DND-41 (cell line): Measurements from ENCODE around the gene WDR86.

Experiments
- ATAC-seq: fragments of 200-7000 bp; cut with Tn5 transposase; 3 replicates; pipeline ENCODE4 v1.9.1; 2021; ENCODE audit warnings: low read depth; ENCODE audit not compliant: insufficient read depth
- DNase-seq: peaks from one replicate; pipeline ENCODE4 v3.0.0-alpha.2; 2020
- H2AFZ ChIP-seq: 2 replicates; pipeline ENCODE4 v1.6.0; 2012; ENCODE audit warnings: low read depth, low read length
- H3K27ac ChIP-seq: 2 replicates; pipeline ENCODE4 v1.5.1; 2012; ENCODE audit warnings: low read length, inconsistent platforms
- H3K27me3 ChIP-seq: fragments of 200-600 bp; sonication (generic); 2 replicates; pipeline ENCODE4 v1.6.0; 2012; ENCODE audit warnings: low read length, mild to moderate bottlenecking, inconsistent platforms; ENCODE audit not compliant: insufficient read depth, poor library complexity
- H3K36me3 ChIP-seq: 2 replicates; pipeline ENCODE4 v1.5.1; 2012; ENCODE audit warnings: low read length, inconsistent platforms; ENCODE audit not compliant: insufficient read depth
- H3K4me1 ChIP-seq: 2 replicates; pipeline ENCODE4 v1.5.1; 2012; ENCODE audit warnings: mild to moderate bottlenecking, low read length; ENCODE audit not compliant: insufficient read depth
- H3K4me2 ChIP-seq: 2 replicates; pipeline ENCODE4 v1.6.0; 2012; ENCODE audit warnings: mild to moderate bottlenecking, moderate library complexity, low read length, inconsistent platforms; ENCODE audit not compliant: insufficient read depth
- H3K4me3 ChIP-seq, 2 experiments: fragments of 200-600 bp in 1 of 2; shearing (Covaris generic) in 1 of 2; 2 replicates each; pipeline ENCODE4 v1.5.1; 2012 to 2016; ENCODE audit warnings: inconsistent platforms in 2 of 2, low read length in 2 of 2, mild to moderate bottlenecking in 2 of 2, low read depth in 1 of 2, moderate library complexity in 1 of 2
- H3K79me2 ChIP-seq: 2 replicates; pipeline ENCODE4 v1.6.0; 2012; ENCODE audit warnings: low read length, inconsistent platforms; ENCODE audit not compliant: insufficient read depth
- H3K9ac ChIP-seq: 2 replicates; pipeline ENCODE4 v1.6.0; 2012; ENCODE audit warnings: low read depth, mild to moderate bottlenecking, inconsistent platforms, low read length, moderate library complexity
- H3K9me3 ChIP-seq: 2 replicates; pipeline ENCODE4 v1.5.1; 2012; ENCODE audit warnings: low read length, moderate library complexity, mild to moderate bottlenecking, inconsistent platforms; ENCODE audit not compliant: insufficient read depth, severe bottlenecking
- H4K20me1 ChIP-seq: 2 replicates; pipeline ENCODE4 v1.6.0; 2012; ENCODE audit warnings: low read length; ENCODE audit not compliant: insufficient read depth
- EZH2 ChIP-seq: IDR thresholded peaks from 3 replicates; pipeline ENCODE4 v1.6.1; 2012; ENCODE audit warnings: borderline replicate concordance, low read depth, mild to moderate bottlenecking, moderate library complexity, low read length, inconsistent platforms; ENCODE audit not compliant: severe bottlenecking
- TF ChIP-seq, protein P1 (sequence below): IDR thresholded peaks from 2 replicates; pipeline ENCODE4 v1.5.1; 2012; ENCODE audit warnings: borderline replicate concordance, low read length, moderate library complexity, mild to moderate bottlenecking; ENCODE audit not compliant: poor library complexity, severe bottlenecking; ENCODE audit errors: extremely low read depth

WDR86 gene

DNA sequence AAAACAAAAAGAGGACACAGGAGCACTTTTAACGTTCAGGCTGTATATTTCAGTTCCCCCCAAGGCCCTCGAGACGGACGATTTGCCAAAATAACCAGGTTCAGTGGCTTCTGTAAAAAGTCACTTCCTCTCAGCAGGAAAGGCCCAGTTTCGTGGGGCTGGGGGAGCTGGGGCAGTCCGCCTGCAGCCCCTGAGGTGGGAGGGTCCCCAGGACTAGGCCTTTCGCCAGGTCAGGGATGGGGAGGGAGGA lies 28.8 kb downstream of the WDR86 start:
- Histone ChIP-seq H3K4me2 (no peak overlapping the region), H3K79me2 (no peaks in the 10 kb centered on the region), H3K27ac (no peak overlapping the region; the same call in 1 of the 2 replicates), H3K27me3 (no peaks in the 10 kb centered on the region), H4K20me1 (no peaks in the 10 kb centered on the region), H3K9me3 (no peaks in the 10 kb centered on the region), H3K36me3 (peaks cover 36% of the 10 kb centered on the region), H3K4me1 (no peaks in the 10 kb centered on the region), H3K9ac (no peak overlapping the region), H3K4me3 (no peak overlapping the region), H2AFZ (no peak overlapping the region)
- ATAC-seq (no peak), DNase-seq (no peak)
- TF ChIP-seq, protein P1, sequence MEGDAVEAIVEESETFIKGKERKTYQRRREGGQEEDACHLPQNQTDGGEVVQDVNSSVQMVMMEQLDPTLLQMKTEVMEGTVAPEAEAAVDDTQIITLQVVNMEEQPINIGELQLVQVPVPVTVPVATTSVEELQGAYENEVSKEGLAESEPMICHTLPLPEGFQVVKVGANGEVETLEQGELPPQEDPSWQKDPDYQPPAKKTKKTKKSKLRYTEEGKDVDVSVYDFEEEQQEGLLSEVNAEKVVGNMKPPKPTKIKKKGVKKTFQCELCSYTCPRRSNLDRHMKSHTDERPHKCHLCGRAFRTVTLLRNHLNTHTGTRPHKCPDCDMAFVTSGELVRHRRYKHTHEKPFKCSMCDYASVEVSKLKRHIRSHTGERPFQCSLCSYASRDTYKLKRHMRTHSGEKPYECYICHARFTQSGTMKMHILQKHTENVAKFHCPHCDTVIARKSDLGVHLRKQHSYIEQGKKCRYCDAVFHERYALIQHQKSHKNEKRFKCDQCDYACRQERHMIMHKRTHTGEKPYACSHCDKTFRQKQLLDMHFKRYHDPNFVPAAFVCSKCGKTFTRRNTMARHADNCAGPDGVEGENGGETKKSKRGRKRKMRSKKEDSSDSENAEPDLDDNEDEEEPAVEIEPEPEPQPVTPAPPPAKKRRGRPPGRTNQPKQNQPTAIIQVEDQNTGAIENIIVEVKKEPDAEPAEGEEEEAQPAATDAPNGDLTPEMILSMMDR: no peak
- no peak for TF ChIP-seq EZH2

DNA sequence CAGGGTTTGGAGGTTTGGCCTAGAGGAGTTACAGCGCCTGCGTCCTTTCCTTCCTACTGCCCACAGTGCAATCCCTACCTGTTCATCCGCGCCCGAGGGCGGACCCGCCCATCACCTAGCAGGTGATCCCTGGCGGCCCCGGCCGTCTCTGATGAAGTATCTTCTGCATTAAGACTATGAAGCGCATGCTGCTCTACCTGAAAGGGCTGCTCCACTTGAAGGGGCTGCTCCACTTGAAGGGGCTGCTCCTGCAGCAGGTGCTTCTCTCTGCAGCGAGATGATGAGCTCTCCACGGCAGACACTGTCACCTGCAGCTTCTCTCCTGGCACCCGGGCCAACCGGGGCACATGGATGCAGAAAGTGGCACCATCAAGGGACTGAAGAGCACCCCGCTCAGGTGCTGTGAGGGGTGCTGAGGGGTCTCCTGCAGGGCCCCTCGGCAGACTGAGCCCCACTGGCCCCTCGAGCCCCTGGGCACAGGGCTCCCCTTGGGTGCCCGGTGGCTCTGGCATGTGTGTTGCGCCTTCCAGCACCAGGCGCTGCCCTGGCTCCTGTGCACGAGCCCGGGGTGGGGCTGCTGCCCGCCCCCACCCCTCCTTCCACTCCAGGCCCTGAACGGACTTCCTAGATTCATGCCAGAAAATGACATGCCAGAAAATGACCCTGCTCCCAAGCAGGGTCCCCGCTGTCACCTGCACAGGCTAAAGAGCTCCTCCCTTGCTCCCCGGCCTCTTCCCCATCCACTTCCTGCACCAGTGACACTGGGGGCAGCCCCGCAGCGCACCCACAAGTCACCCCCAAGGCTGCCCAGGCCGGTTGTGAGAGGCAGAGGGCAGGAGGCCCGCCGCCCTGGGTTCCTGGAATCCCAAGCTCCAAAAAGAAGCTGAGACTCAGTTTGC lies 29.4 kb downstream of the WDR86 start:
- Histone ChIP-seq H3K36me3 (peaks cover 42% of the 10 kb centered on the region), H4K20me1 (no peaks in the 10 kb centered on the region), H3K9me3 (no peaks in the 10 kb centered on the region), H3K27me3 (no peaks in the 10 kb centered on the region), H3K4me3 (no peak overlapping the region), H3K4me1 (no peaks in the 10 kb centered on the region), H2AFZ (no peak overlapping the region), H3K27ac (no peak overlapping the region; the same call in 1 of the 2 replicates), H3K4me2 (no peak overlapping the region), H3K79me2 (no peaks in the 10 kb centered on the region), H3K9ac (no peak overlapping the region)
- DNase-seq: no peak
- 0 out of 3 replicates have a peak, but pooled peaks have one; percentile 8 for ATAC-seq
- TF ChIP-seq EZH2: no peak
- TF ChIP-seq, protein P1: no peak

DNA sequence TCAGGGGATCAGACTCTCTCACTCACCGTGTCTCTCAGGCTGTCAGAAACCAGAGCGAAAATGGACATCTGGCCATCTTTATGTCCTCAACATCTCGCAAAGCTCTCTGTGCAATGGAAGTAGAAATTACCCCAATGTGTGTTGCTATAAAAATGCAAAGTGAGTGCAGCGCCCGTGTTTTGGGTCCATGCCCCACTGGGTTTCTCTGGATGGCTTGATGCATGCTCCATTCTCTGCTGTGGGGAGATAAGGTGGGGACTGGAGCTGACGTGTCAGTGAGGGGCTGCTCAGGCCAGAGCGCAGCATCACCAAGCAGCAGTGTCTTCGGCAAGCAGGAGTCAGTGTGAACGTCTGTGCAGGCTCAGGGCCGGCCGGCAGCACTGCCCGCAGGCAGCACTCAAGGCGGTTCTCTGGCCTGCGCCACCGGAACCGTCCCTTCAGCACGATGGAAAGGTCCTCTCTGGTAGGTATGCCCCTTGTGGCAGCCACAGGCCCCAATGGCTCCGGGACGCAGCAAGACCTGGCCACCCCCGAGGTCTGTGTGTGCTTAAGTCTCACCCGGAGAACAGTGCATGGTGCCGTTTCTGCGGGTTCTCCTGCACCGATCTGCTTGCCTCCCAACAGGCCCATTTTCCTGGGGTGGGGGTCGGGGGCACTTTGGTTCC lies 30.2 kb downstream of the WDR86 start:
- DNase-seq (no peak), ATAC-seq (peak; percentile 11; the same call in 1 of the 3 replicates)
- Histone ChIP-seq H3K36me3 (peaks cover 47% of the 10 kb centered on the region), H3K4me3 (no peak overlapping the region), H3K9me3 (no peaks in the 10 kb centered on the region), H2AFZ (no peak overlapping the region), H4K20me1 (no peaks in the 10 kb centered on the region), H3K27ac (no peak overlapping the region), H3K27me3 (no peaks in the 10 kb centered on the region), H3K4me1 (no peaks in the 10 kb centered on the region), H3K9ac (no peak overlapping the region), H3K79me2 (no peaks in the 10 kb centered on the region), H3K4me2 (no peak overlapping the region)
- no peak for TF ChIP-seq EZH2
- TF ChIP-seq, protein P1: no peak
